MM.1S (cell line): ENCODE data around the gene PPBP.

ENCODE experiments used
- EZH2 ChIP-seq: fragments of 300-600 bp; sonication (generic); optimal IDR thresholded peaks from 2 replicates; pipeline ENCODE3; 2017; ENCODE audit warnings: low read depth, mild to moderate bottlenecking, antibody characterized with exemption, low read length, mixed read lengths
- EZH2phosphoT487 ChIP-seq: fragments of 300-600 bp; sonication (generic); IDR thresholded peaks from 2 replicates; pipeline ENCODE4 v1.6.1; 2018; ENCODE audit warnings: antibody characterized with exemption, low read length
- TF ChIP-seq, protein P1 (sequence below): fragments of 300-600 bp; sonication (generic); IDR thresholded peaks from 2 replicates; pipeline ENCODE4 v1.5.1; 2016; ENCODE audit warnings: antibody characterized with exemption, low read length, mixed read lengths

DNA sequence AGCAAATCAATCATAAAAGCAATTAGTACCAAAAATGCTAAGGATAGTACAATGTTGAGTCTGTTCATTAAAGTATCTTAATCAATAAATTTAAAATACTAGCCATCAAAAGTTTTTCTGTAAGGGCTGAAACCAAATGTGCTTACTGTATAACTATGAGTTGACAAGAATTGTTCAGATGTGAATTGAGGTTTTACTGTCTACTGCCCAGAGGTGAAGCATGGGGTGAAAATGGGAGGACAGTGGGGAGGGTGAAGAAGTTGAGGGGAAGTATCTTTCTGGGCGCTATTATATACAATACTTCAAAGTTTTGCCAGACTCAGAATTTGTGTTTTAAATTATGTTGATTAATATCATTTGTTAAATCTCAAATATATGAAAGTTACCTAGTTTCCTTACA, 4.1 kb upstream of the PPBP start:
- TF ChIP-seq, protein P1, sequence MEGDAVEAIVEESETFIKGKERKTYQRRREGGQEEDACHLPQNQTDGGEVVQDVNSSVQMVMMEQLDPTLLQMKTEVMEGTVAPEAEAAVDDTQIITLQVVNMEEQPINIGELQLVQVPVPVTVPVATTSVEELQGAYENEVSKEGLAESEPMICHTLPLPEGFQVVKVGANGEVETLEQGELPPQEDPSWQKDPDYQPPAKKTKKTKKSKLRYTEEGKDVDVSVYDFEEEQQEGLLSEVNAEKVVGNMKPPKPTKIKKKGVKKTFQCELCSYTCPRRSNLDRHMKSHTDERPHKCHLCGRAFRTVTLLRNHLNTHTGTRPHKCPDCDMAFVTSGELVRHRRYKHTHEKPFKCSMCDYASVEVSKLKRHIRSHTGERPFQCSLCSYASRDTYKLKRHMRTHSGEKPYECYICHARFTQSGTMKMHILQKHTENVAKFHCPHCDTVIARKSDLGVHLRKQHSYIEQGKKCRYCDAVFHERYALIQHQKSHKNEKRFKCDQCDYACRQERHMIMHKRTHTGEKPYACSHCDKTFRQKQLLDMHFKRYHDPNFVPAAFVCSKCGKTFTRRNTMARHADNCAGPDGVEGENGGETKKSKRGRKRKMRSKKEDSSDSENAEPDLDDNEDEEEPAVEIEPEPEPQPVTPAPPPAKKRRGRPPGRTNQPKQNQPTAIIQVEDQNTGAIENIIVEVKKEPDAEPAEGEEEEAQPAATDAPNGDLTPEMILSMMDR = no peak
- TF ChIP-seq EZH2 (no peak), EZH2phosphoT487 (no peak)
